Body of pancreas (tissue), 4 donors: ENCODE data around the gene PCED1A.

Experiments
- POLR2A ChIP-seq, 3 donors: fragments of 450-650 bp; IDR thresholded peaks; one replicate each; pipeline ENCODE4 v1.6.1; 2016; ENCODE audit warnings: antibody characterized with exemption in 3 of 3, mild to moderate bottlenecking in 2 of 3
- TF ChIP-seq, protein P1 (sequence below), 7 experiments: fragments of 450-650 bp in 4 of 7; fragments of 200-600 bp in 3 of 7; sonication (generic) in 3 of 7; IDR thresholded peaks; one replicate each; pipeline ENCODE4 v1.5.1; 2016 to 2019; ENCODE audit warnings: antibody characterized with exemption in 7 of 7

DNA sequence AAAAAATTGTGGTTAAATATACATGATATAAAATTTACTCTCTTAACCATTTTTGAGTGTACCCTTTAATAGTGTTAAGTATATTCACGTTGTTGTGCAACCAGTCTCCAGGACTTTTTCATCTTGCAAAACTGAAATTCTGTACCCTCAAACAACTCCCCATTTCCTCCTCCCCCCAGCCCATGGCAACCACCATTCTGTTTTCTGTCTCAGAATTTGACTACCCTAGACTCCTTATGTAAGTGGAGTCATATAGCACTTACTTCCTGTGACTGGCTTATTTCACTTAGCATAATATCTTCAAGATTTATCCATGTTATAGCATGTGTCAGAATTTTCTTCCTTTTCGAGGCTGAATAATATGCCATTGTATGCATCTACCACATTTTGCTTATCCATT, 5.2 kb upstream of the PCED1A start:
- TF ChIP-seq, protein P1, sequence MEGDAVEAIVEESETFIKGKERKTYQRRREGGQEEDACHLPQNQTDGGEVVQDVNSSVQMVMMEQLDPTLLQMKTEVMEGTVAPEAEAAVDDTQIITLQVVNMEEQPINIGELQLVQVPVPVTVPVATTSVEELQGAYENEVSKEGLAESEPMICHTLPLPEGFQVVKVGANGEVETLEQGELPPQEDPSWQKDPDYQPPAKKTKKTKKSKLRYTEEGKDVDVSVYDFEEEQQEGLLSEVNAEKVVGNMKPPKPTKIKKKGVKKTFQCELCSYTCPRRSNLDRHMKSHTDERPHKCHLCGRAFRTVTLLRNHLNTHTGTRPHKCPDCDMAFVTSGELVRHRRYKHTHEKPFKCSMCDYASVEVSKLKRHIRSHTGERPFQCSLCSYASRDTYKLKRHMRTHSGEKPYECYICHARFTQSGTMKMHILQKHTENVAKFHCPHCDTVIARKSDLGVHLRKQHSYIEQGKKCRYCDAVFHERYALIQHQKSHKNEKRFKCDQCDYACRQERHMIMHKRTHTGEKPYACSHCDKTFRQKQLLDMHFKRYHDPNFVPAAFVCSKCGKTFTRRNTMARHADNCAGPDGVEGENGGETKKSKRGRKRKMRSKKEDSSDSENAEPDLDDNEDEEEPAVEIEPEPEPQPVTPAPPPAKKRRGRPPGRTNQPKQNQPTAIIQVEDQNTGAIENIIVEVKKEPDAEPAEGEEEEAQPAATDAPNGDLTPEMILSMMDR (IDR thresholded peaks at IDR 0.05): no peak
- no peak for TF ChIP-seq POLR2A (IDR thresholded peaks at IDR 0.05)
